ENCODE results near the gene MBD5.

The MBD5 gene

DNA sequence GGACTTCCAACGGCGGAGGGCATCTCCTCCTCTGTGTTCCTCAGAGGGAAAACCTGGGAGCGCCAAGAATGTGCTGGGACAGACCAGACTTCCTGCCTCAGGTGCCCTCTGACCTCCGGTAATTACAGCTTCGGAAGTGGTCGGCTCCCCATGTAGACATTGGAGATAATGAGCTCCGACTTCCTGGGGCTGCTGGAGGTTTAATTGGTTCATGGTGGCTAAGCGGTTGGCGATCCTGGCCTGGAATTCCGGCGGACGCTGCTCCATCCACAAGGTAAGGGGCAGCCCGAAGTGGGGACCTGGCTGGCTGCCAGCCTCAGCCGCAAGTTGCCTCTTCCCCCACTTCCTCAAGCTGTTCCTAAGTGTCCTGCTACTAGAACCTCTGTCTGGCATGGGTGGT lies 540.5 kb downstream of the MBD5 start:
- Histone ChIP-seq H3K4me3 (ENCODE audit: low read depth in 1 of 2, low read length in 2 of 2) (no peak overlapping the region), H3K36me3 (ENCODE audit: insufficient read depth, low read length) (no peaks in the 10 kb centered on the region), H3K9ac (ENCODE audit: low read depth, low read length) (no peak overlapping the region), H4K20me1 (ENCODE audit: insufficient read depth, low read length) (no peaks in the 10 kb centered on the region), H3K27me3 (ENCODE audit: insufficient read depth, low read length, poor library complexity) (no peaks in the 10 kb centered on the region), H3K4me2 (ENCODE audit: insufficient read depth, low read length) (no peak overlapping the region), H3K27ac (ENCODE audit: low read length) (no peak overlapping the region), H2AFZ (ENCODE audit: low read depth, low read length) (no peak overlapping the region), H3K79me2 (ENCODE audit: insufficient read depth, low read length) (no peaks in the 10 kb centered on the region), H3K4me1 (ENCODE audit: insufficient read depth, low read length) (no peaks in the 10 kb centered on the region), H3K9me3 (ENCODE audit: insufficient read depth, low read length, severe bottlenecking) (no peaks in the 10 kb centered on the region)
- DNase-seq = no peak
- no peak for ATAC-seq (ENCODE audit: insufficient read depth, low read depth)
- no peak for TF ChIP-seq EZH2 (IDR thresholded peaks at IDR 0.05; ENCODE audit: borderline replicate concordance, low read depth, low read length, severe bottlenecking)
- TF ChIP-seq, protein P1, sequence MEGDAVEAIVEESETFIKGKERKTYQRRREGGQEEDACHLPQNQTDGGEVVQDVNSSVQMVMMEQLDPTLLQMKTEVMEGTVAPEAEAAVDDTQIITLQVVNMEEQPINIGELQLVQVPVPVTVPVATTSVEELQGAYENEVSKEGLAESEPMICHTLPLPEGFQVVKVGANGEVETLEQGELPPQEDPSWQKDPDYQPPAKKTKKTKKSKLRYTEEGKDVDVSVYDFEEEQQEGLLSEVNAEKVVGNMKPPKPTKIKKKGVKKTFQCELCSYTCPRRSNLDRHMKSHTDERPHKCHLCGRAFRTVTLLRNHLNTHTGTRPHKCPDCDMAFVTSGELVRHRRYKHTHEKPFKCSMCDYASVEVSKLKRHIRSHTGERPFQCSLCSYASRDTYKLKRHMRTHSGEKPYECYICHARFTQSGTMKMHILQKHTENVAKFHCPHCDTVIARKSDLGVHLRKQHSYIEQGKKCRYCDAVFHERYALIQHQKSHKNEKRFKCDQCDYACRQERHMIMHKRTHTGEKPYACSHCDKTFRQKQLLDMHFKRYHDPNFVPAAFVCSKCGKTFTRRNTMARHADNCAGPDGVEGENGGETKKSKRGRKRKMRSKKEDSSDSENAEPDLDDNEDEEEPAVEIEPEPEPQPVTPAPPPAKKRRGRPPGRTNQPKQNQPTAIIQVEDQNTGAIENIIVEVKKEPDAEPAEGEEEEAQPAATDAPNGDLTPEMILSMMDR (IDR thresholded peaks at IDR 0.05; ENCODE audit: borderline replicate concordance, extremely low read depth, low read length, poor library complexity, severe bottlenecking) = no peak

GRCh38 chr2:148565272-148565894 lies 544.5 kb downstream of the MBD5 start:
- Histone ChIP-seq H3K36me3 (ENCODE audit: insufficient read depth, low read length) (no peaks in the 10 kb centered on the region), H3K9ac (ENCODE audit: low read depth, low read length) (no peak overlapping the region), H3K4me2 (ENCODE audit: insufficient read depth, low read length) (no peak overlapping the region), H3K4me1 (ENCODE audit: insufficient read depth, low read length) (no peaks in the 10 kb centered on the region), H3K9me3 (ENCODE audit: insufficient read depth, low read length, severe bottlenecking) (no peaks in the 10 kb centered on the region), H2AFZ (ENCODE audit: low read depth, low read length) (no peak overlapping the region), H3K79me2 (ENCODE audit: insufficient read depth, low read length) (no peaks in the 10 kb centered on the region), H3K27ac (ENCODE audit: low read length) (no peak overlapping the region), H3K4me3 (ENCODE audit: low read depth in 1 of 2, low read length in 2 of 2) (no peak overlapping the region), H4K20me1 (ENCODE audit: insufficient read depth, low read length) (no peaks in the 10 kb centered on the region), H3K27me3 (ENCODE audit: insufficient read depth, low read length, poor library complexity) (no peaks in the 10 kb centered on the region)
- no peak for ATAC-seq (ENCODE audit: insufficient read depth, low read depth)
- no peak for DNase-seq
- no peak for TF ChIP-seq EZH2 (IDR thresholded peaks at IDR 0.05; ENCODE audit: borderline replicate concordance, low read depth, low read length, severe bottlenecking)
- TF ChIP-seq, protein P1 (IDR thresholded peaks at IDR 0.05; ENCODE audit: borderline replicate concordance, extremely low read depth, low read length, poor library complexity, severe bottlenecking) = no peak
